T-cell (primary cell): ENCODE data around the gene XRCC3. TPM values are rescaled to one million over a fixed set of nuclear protein-coding genes. Genes with fewer than 3 reads are reported as not detected.

Source experiments
- ATAC-seq, 4 experiments: fragments of 200-7000 bp in 3 of 4; fragments of 150-1000 bp in 1 of 4; cut with Tn5 transposase; replicated peaks in 1 of 4; 1 replicate in 3 of 4; 2 replicates in 1 of 4; pipeline ENCODE4 v1.10.0; 2021; ENCODE audit warnings: moderate library complexity in 3 of 4, mild to moderate bottlenecking in 2 of 4, moderate number of reproducible peaks in 1 of 4
- CTCF ChIA-PET, 2 donors: fragments of 300-600 bp; sonication (Branson Sonifier 250); formaldehyde crosslinking; loops; one replicate each; lab custom pipeline; 2022; ENCODE audit warnings: antibody characterized with exemption in 2 of 2; lab: Charles Lee
- POLR2A ChIA-PET, 2 donors: fragments of 300-600 bp; sonication (Branson Sonifier 250); formaldehyde crosslinking; loops; one replicate each; lab custom pipeline; 2022; ENCODE audit warnings: antibody characterized with exemption in 2 of 2; lab: Charles Lee
- DNase-seq, 35 experiments: peaks; one replicate each; pipeline versions ENCODE4 v3.0.0 to v3.0.0-alpha.2; 2013 to 2023
- H3K27ac ChIP-seq: one replicate; pipeline ENCODE4 v1.5.1; 2013; ENCODE audit warnings: low read length
- H3K27me3 ChIP-seq, 2 experiments: replicated peaks in 1 of 2; 1 replicate in 1 of 2; 2 replicates in 1 of 2; pipeline versions ENCODE4 v1.6.1 to v1.7.0; 2013; ENCODE audit warnings: low read length in 1 of 2, mixed read lengths in 1 of 2; ENCODE audit not compliant: control insufficient read depth in 2 of 2, insufficient read depth in 2 of 2; ENCODE audit errors: extremely low read depth in 1 of 2
- H3K36me3 ChIP-seq, 2 donors: 1 replicate in 1 of 2; 2 replicates in 1 of 2; pipeline versions ENCODE4 v1.6.1 to v1.7.0; 2013; ENCODE audit warnings: low read length in 1 of 2; ENCODE audit not compliant: control insufficient read depth in 2 of 2, insufficient read depth in 1 of 2; ENCODE audit errors: extremely low read depth in 1 of 2
- H3K4me1 ChIP-seq, 2 experiments: 1 replicate in 1 of 2; 2 replicates in 1 of 2; pipeline versions ENCODE4 v1.6.1 to v1.7.0; 2013; ENCODE audit warnings: low read length in 2 of 2, mixed read lengths in 1 of 2; ENCODE audit not compliant: insufficient read depth in 2 of 2, control insufficient read depth in 1 of 2; ENCODE audit errors: extremely low read depth in 1 of 2
- H3K4me3 ChIP-seq, 2 donors: 1 replicate in 1 of 2; 2 replicates in 1 of 2; pipeline versions ENCODE4 v1.5.1 to v1.7.0; 2013; ENCODE audit warnings: mild to moderate bottlenecking in 2 of 2, low read length in 1 of 2, moderate library complexity in 1 of 2; ENCODE audit not compliant: control insufficient read depth in 1 of 2; ENCODE audit errors: extremely low read depth in 1 of 2
- H3K9me3 ChIP-seq: 2 replicates; pipeline ENCODE4 v1.7.0; 2013
- H3K27ac Mint-ChIP-seq, 2 donors: one replicate each; pipeline ENCODE4 v1.8.0; 2020 to 2021; ENCODE audit warnings: mild to moderate bottlenecking in 2 of 2, mixed read lengths in 2 of 2
- H3K27me3 Mint-ChIP-seq, 2 donors: one replicate each; pipeline ENCODE4 v1.8.0; 2021 to 2022; ENCODE audit warnings: mixed read lengths in 2 of 2
- H3K36me3 Mint-ChIP-seq: one replicate; pipeline ENCODE4 v1.8.0; 2021; ENCODE audit warnings: mixed read lengths
- H3K4me1 Mint-ChIP-seq, 3 donors: one replicate each; pipeline ENCODE4 v1.8.0; 2020 to 2022; ENCODE audit warnings: mixed read lengths in 3 of 3, mild to moderate bottlenecking in 1 of 3
- H3K4me3 Mint-ChIP-seq, 3 donors: one replicate each; pipeline ENCODE4 v1.8.0; 2020 to 2022; ENCODE audit warnings: mild to moderate bottlenecking in 3 of 3, mixed read lengths in 3 of 3, moderate library complexity in 3 of 3
- H3K9me3 Mint-ChIP-seq, 3 donors: one replicate each; pipeline ENCODE4 v1.8.0; 2020 to 2022; ENCODE audit warnings: mixed read lengths in 3 of 3
- WGBS: methylation state at CpG from one replicate; pipeline ENCODE4 v1.1.5; 2013; ENCODE audit warnings: missing lambda C conversion rate; ENCODE audit not compliant: insufficient coverage; 5-methylcytosine and 5-hydroxymethylcytosine counted together
- total RNA-seq, 35 experiments: library from RNA in 6 of 35; stranded (reverse) in 6 of 35; fragments of 120-200 nt in 1 of 35; gene quantifications; one replicate each; pipeline versions ENCODE4 v1.2.1 to v1.2.4 and lab custom pipeline; 2013 to 2026

XRCC3 gene
- total RNA-seq, 5 donors from 2014 or later (not counting 1 experiment from before 2014, with no cell fraction given) = 7.4 to 15.1 (median 12.9) TPM

GRCh38 chr14:103703433-103704385 lies 11.5 kb downstream of the XRCC3 start:
- Mint-ChIP-seq H3K27ac (peak overlapping the region; percentile 1 to 37), H3K9me3 (no peaks in the 10 kb centered on the region), H3K27me3 (no peaks in the 10 kb centered on the region), H3K36me3 (peaks cover 14% of the 10 kb centered on the region), H3K4me3 (no peak overlapping the region), H3K4me1 (no peaks in the 10 kb centered on the region)
- H3K4me3 ChIP-seq = no peak overlapping the region
- H3K36me3 ChIP-seq = peaks cover 25 to 38% of the 10 kb centered on the region in 2 donors
- H3K9me3 ChIP-seq = no peaks in the 10 kb centered on the region
- CTCF ChIA-PET = interaction anchor here in 1 of 2 donors (0.6 kb wide), 1 partner anchor 23 kb away, joined by 3 read pairs; no protein-coding TSS in a partner anchor
- H3K27ac ChIP-seq = no peak overlapping the region
- POLR2A ChIA-PET = no interaction called here
- DNase-seq = no peak
- peaks cover 0 to 2% of the 10 kb centered on the region in 2 experiments for H3K4me1 ChIP-seq
- no peak for ATAC-seq
- WGBS = 95% methylated on average over 13 of the region's 24 CpGs
- H3K27me3 ChIP-seq = no peaks in the 10 kb centered on the region

GRCh38 chr14:103702497-103703432 lies 12.5 kb downstream of the XRCC3 start:
- Histone ChIP-seq H3K9me3 (no peaks in the 10 kb centered on the region), H3K4me3 (no peak overlapping the region), H3K27me3 (no peaks in the 10 kb centered on the region), H3K4me1 (peaks cover 0 to 9% of the 10 kb centered on the region in 2 experiments), H3K27ac (no peak overlapping the region), H3K36me3 (peaks cover 25 to 38% of the 10 kb centered on the region in 2 donors)
- WGBS = 92% methylated on average over 24 of the region's 29 CpGs
- peak overlapping the region in 1 of 2 donors; percentile 45 for H3K27ac Mint-ChIP-seq
- H3K4me3 Mint-ChIP-seq = no peak overlapping the region
- H3K9me3 Mint-ChIP-seq = no peaks in the 10 kb centered on the region
- no peak for ATAC-seq
- H3K4me1 Mint-ChIP-seq = no peaks in the 10 kb centered on the region
- no peaks in the 10 kb centered on the region for H3K27me3 Mint-ChIP-seq
- CTCF ChIA-PET = interaction anchor here in 1 of 2 donors (0.6 kb wide), 1 partner anchor 22 kb away, joined by 3 read pairs; no protein-coding TSS in a partner anchor
- peaks cover 14% of the 10 kb centered on the region for H3K36me3 Mint-ChIP-seq
- DNase-seq = no peak
- POLR2A ChIA-PET = interaction anchor here in 1 of 2 donors (0.5 to 0.6 kb wide), 2 partner anchors 16 to 223 kb away, joined by 3 to 8 read pairs; no protein-coding TSS in a partner anchor

GRCh38 chr14:103702095-103702494 lies 13.2 kb downstream of the XRCC3 start:
- DNase-seq (no peak), ATAC-seq (no peak)
- Histone ChIP-seq H3K4me3 (no peak overlapping the region), H3K27me3 (no peaks in the 10 kb centered on the region), H3K9me3 (no peaks in the 10 kb centered on the region), H3K4me1 (peaks cover 0 to 9% of the 10 kb centered on the region in 2 experiments), H3K36me3 (peaks cover 21 to 44% of the 10 kb centered on the region in 2 donors), H3K27ac (no peak overlapping the region)
- CTCF ChIA-PET = no interaction called here
- WGBS = 87% methylated on average over 5 of the region's 5 CpGs
- H3K9me3 Mint-ChIP-seq = no peaks in the 10 kb centered on the region
- peak overlapping the region in 1 of 2 donors; percentile 39 for H3K27ac Mint-ChIP-seq
- H3K27me3 Mint-ChIP-seq = no peaks in the 10 kb centered on the region
- POLR2A ChIA-PET = interaction anchor here in 1 of 2 donors (0.5 to 0.6 kb wide), 2 partner anchors 17 to 223 kb away, joined by 3 to 8 read pairs; no protein-coding TSS in a partner anchor
- peaks cover 0 to 3% (median 0%) of the 10 kb centered on the region in 3 donors for H3K4me1 Mint-ChIP-seq
- no peak overlapping the region for H3K4me3 Mint-ChIP-seq
- peaks cover 14% of the 10 kb centered on the region for H3K36me3 Mint-ChIP-seq

GRCh38 chr14:103700753-103701490 lies 14.3 kb downstream of the XRCC3 start:
- no peak overlapping the region for H3K27ac Mint-ChIP-seq
- peaks cover 0 to 9% of the 10 kb centered on the region in 2 experiments for H3K4me1 ChIP-seq

GRCh38 chr14:103699901-103700752 lies 15.1 kb downstream of the XRCC3 start:
- no peak overlapping the region for H3K4me3 Mint-ChIP-seq
- DNase-seq (no peak), ATAC-seq (no peak)
- no peaks in the 10 kb centered on the region for H3K27me3 Mint-ChIP-seq
- H3K9me3 Mint-ChIP-seq = no peaks in the 10 kb centered on the region
- no peak overlapping the region for H3K27ac Mint-ChIP-seq
- peaks cover 2 to 15% (median 10%) of the 10 kb centered on the region in 3 donors for H3K4me1 Mint-ChIP-seq
- H3K27me3 ChIP-seq = no peaks in the 10 kb centered on the region
- H3K4me3 ChIP-seq = no peak overlapping the region
- no peaks in the 10 kb centered on the region for H3K9me3 ChIP-seq
- no peak overlapping the region for H3K27ac ChIP-seq
- ChIA-PET CTCF (interaction anchor here in 1 of 2 donors (0.6 kb wide), 1 partner anchor 31 kb away, joined by 3 read pairs; no protein-coding TSS in a partner anchor), POLR2A (no interaction called here)
- WGBS = 89% methylated on average over 22 of the region's 25 CpGs
- H3K4me1 ChIP-seq = peaks cover 0 to 9% of the 10 kb centered on the region in 2 experiments
- H3K36me3 Mint-ChIP-seq = peaks cover 12% of the 10 kb centered on the region
- peaks cover 24 to 46% of the 10 kb centered on the region in 2 donors for H3K36me3 ChIP-seq

More at GRCh38 chr14:103700753-103701490, 14.3 kb downstream of the XRCC3 start:
- Mint-ChIP-seq H3K4me3 (no peak overlapping the region), H3K36me3 (peaks cover 14% of the 10 kb centered on the region), H3K9me3 (no peaks in the 10 kb centered on the region), H3K4me1 (peaks cover 0 to 10% (median 8%) of the 10 kb centered on the region in 3 donors), H3K27me3 (no peaks in the 10 kb centered on the region)
- Histone ChIP-seq H3K36me3 (peaks cover 20 to 48% of the 10 kb centered on the region in 2 donors), H3K27me3 (no peaks in the 10 kb centered on the region), H3K9me3 (no peaks in the 10 kb centered on the region), H3K4me3 (no peak overlapping the region), H3K27ac (no peak overlapping the region)
- CTCF ChIA-PET = no interaction called here
- DNase-seq = no peak
- no peak for ATAC-seq
- 87% methylated on average over 16 of the region's 21 CpGs for WGBS
- POLR2A ChIA-PET = no interaction called here
